Astrocyte (in vitro differentiated cells and primary cell): ENCODE results near the gene DDX1.

Experiments
- CTCF ChIP-seq: IDR thresholded peaks from 2 replicates; pipeline ENCODE4 v1.5.1; 2011; ENCODE audit warnings: low read depth, mild to moderate bottlenecking, inconsistent platforms, low read length, moderate library complexity; ENCODE audit not compliant: insufficient read depth
- EZH2 ChIP-seq: IDR thresholded peaks from 2 replicates; pipeline ENCODE4 v1.6.1; 2012; ENCODE audit warnings: mild to moderate bottlenecking, low read length, inconsistent platforms; ENCODE audit not compliant: insufficient read depth

GRCh38 chr2:15661295-15661569 lies 69.6 kb downstream of the DDX1 start:
- TF ChIP-seq CTCF (no peak), EZH2 (no peak)
